WTC11 (cell line): ENCODE results near the gene OR56A5. TPM values are rescaled to one million over a fixed set of nuclear protein-coding genes. Genes with fewer than 3 reads are reported as not detected.

ENCODE experiments used
- ATAC-seq: fragments of 200-7000 bp; cut with Tn5 transposase; 2 replicates; pipeline ENCODE4 v1.10.0; 2021; ENCODE audit warnings: mild to moderate bottlenecking, moderate library complexity
- CTCF ChIA-PET: fragments of 300-600 bp; sonication (Branson Sonifier 250); formaldehyde crosslinking; loops from one replicate; lab custom pipeline; 2021; ENCODE audit warnings: antibody characterized with exemption; lab: Charles Lee
- POLR2A ChIA-PET: fragments of 350-600 bp; sonication (Branson Sonifier 250); formaldehyde crosslinking; loops from one replicate; lab custom pipeline; 2021; ENCODE audit warnings: antibody characterized with exemption; lab: Charles Lee
- DNase-seq: peaks from one replicate; pipeline ENCODE4 v3.0.0; 2021; ENCODE audit warnings: low spot score
- H3K27ac Mint-ChIP-seq: 2 replicates; pipeline ENCODE4 v1.8.0; 2021; ENCODE audit warnings: mixed read lengths
- H3K27me3 Mint-ChIP-seq: 2 replicates; pipeline ENCODE4 v1.8.0; 2021; ENCODE audit warnings: low read depth, mild to moderate bottlenecking, moderate library complexity, mixed read lengths
- H3K36me3 Mint-ChIP-seq: 2 replicates; pipeline ENCODE4 v1.8.0; 2021; ENCODE audit warnings: mixed read lengths
- H3K4me1 Mint-ChIP-seq: 2 replicates; pipeline ENCODE4 v1.8.0; 2022; ENCODE audit warnings: mixed read lengths
- H3K4me3 Mint-ChIP-seq: 2 replicates; pipeline ENCODE4 v1.8.0; 2021; ENCODE audit warnings: mild to moderate bottlenecking, moderate library complexity, mixed read lengths
- H3K9me3 Mint-ChIP-seq: 2 replicates; pipeline ENCODE4 v1.8.0; 2021; ENCODE audit warnings: mixed read lengths
- AFF4 ChIP-seq: sonication (generic); formaldehyde crosslinking; IDR thresholded peaks from 2 replicates; pipeline ENCODE4 v1.8.1; 2023; ENCODE audit warnings: mild to moderate bottlenecking, missing genetic modification reagents, borderline replicate concordance
- AR ChIP-seq: fragments of 250-450 bp; sonication (Bioruptor Pico); IDR thresholded peaks from 2 replicates; pipeline ENCODE4 v1.9.0; 2021; ENCODE audit warnings: mild to moderate bottlenecking
- ATF6 ChIP-seq: sonication (generic); formaldehyde crosslinking; IDR thresholded peaks from 2 replicates; pipeline ENCODE4 v1.8.1; 2023; ENCODE audit warnings: mild to moderate bottlenecking, missing genetic modification reagents
- E2F5 ChIP-seq: sonication (generic); formaldehyde crosslinking; IDR thresholded peaks from 2 replicates; pipeline ENCODE4 v1.8.1; 2022; ENCODE audit warnings: mild to moderate bottlenecking, moderate library complexity, missing genetic modification reagents
- ELF4 ChIP-seq: sonication (generic); formaldehyde crosslinking; IDR thresholded peaks from 2 replicates; pipeline ENCODE4 v1.8.1; 2022; ENCODE audit warnings: low read depth, mild to moderate bottlenecking, moderate library complexity, missing genetic modification reagents
- ERG ChIP-seq: fragments of 250-450 bp; sonication (Bioruptor Pico); IDR thresholded peaks from 2 replicates; pipeline ENCODE4 v1.8.0; 2021; ENCODE audit warnings: mild to moderate bottlenecking
- GTF2I ChIP-seq: fragments of 250-450 bp; sonication (Bioruptor Pico); conservative IDR thresholded peaks from 2 replicates; pipeline ENCODE4 v1.4.0; 2021; ENCODE audit warnings: mild to moderate bottlenecking
- HMGXB4 ChIP-seq: sonication (generic); formaldehyde crosslinking; IDR thresholded peaks from 2 replicates; pipeline ENCODE4 v1.8.1; 2023; ENCODE audit warnings: mild to moderate bottlenecking, moderate library complexity, missing genetic modification reagents
- IRF1 ChIP-seq: sonication (generic); formaldehyde crosslinking; IDR thresholded peaks from 2 replicates; pipeline ENCODE4 v1.8.0; 2023; ENCODE audit warnings: missing genetic modification reagents
- KAT7 ChIP-seq: sonication (generic); formaldehyde crosslinking; IDR thresholded peaks from 2 replicates; pipeline ENCODE4 v1.8.1; 2023; ENCODE audit warnings: missing genetic modification reagents, mild to moderate bottlenecking, borderline replicate concordance
- MXD4 ChIP-seq: fragments of 250-450 bp; sonication (Bioruptor Pico); IDR thresholded peaks from 2 replicates; pipeline ENCODE4 v1.8.0; 2021; ENCODE audit warnings: mild to moderate bottlenecking, moderate library complexity, borderline replicate concordance
- RELA ChIP-seq: sonication (generic); formaldehyde crosslinking; IDR thresholded peaks from 2 replicates; pipeline ENCODE4 v1.8.1; 2022; ENCODE audit warnings: missing genetic modification reagents, mild to moderate bottlenecking, borderline replicate concordance
- SMAD4 ChIP-seq: sonication (generic); formaldehyde crosslinking; IDR thresholded peaks from 2 replicates; pipeline ENCODE4 v1.8.0; 2022; ENCODE audit warnings: mild to moderate bottlenecking, missing genetic modification reagents
- TEAD1 ChIP-seq: sonication (generic); formaldehyde crosslinking; IDR thresholded peaks from 2 replicates; pipeline ENCODE4 v1.8.0; 2022; ENCODE audit warnings: mild to moderate bottlenecking, missing genetic modification reagents
- ZBTB21 ChIP-seq: sonication (generic); formaldehyde crosslinking; IDR thresholded peaks from 2 replicates; pipeline ENCODE4 v1.8.1; 2023; ENCODE audit warnings: mild to moderate bottlenecking, missing genetic modification reagents, borderline replicate concordance
- ZNF423 ChIP-seq: fragments of 250-450 bp; sonication (Bioruptor Pico); IDR thresholded peaks from 2 replicates; pipeline ENCODE4 v2.1.2; 2022; ENCODE audit warnings: mild to moderate bottlenecking, moderate library complexity
- ZNF671 ChIP-seq: fragments of 250-450 bp; sonication (Bioruptor Pico); IDR thresholded peaks from 2 replicates; pipeline ENCODE4 v1.8.0; 2021; ENCODE audit warnings: mild to moderate bottlenecking
- total RNA-seq: library from RNA; stranded (reverse); gene quantifications from 3 replicates; pipeline ENCODE4 v1.2.3, GENCODE V29; 2021

OR56A5 gene
- total RNA-seq, 1 experiment from 2014 or later = not detected

- TF ChIP-seq ATF6 (CRISPR knock-in tag) (no peak), ZNF423 (CRISPR knock-in tag) (no peak), SMAD4 (CRISPR knock-in tag) (no peak), ZNF671 (CRISPR knock-in tag) (no peak), AR (no peak), GTF2I (no peak)
Observed at GRCh38 chr11:5989203-5989602, 20.9 kb upstream of the OR56A5 start (continued).

GRCh38 chr11:5986885-5987284, 18.6 kb upstream of the OR56A5 start, which contains the start of gene OR52L1:
Gene OR52L1 (minus strand): TSS chr11:5986985. CDS start chr11:5986930, 55 bp downstream.
- H3K4me1 Mint-ChIP-seq = no peaks in the 10 kb centered on the region
- CTCF ChIA-PET = no interaction called here
- no peaks in the 10 kb centered on the region for H3K36me3 Mint-ChIP-seq
- DNase-seq = no peak
- POLR2A ChIA-PET = no interaction called here
- H3K9me3 Mint-ChIP-seq = peaks cover 16% of the 10 kb centered on the region
- H3K4me3 Mint-ChIP-seq = no peak within 1 kb of the TSS
- TF ChIP-seq ELF4 (no peak), TEAD1 (no peak), AFF4 (CRISPR knock-in tag) (no peak), ZBTB21 (CRISPR knock-in tag) (no peak), RELA (CRISPR knock-in tag) (no peak), ERG (CRISPR knock-in tag) (no peak), KAT7 (CRISPR knock-in tag) (no peak)
- TF ChIP-seq, all 79 proteins: peak for 0
- peaks cover 2% of the 10 kb centered on the region; the same call in 1 of the 2 replicates for H3K27me3 Mint-ChIP-seq
- no peak within 1 kb of the TSS for H3K27ac Mint-ChIP-seq
- no peak for ATAC-seq

GRCh38 chr11:5983443-5983842, 15.1 kb upstream of the OR56A5 start:
- CTCF ChIA-PET = no interaction called here
- TF ChIP-seq AR (no peak), MXD4 (no peak), E2F5 (CRISPR knock-in tag) (no peak), IRF1 (CRISPR knock-in tag) (no peak), HMGXB4 (CRISPR knock-in tag) (no peak)

More at GRCh38 chr11:5983443-5983842, 15.1 kb upstream of the OR56A5 start:
- DNase-seq = no peak
- Mint-ChIP-seq H3K27ac (no peak overlapping the region), H3K4me3 (no peak overlapping the region), H3K9me3 (peaks cover 50% of the 10 kb centered on the region), H3K4me1 (no peaks in the 10 kb centered on the region), H3K27me3 (peaks cover 11% of the 10 kb centered on the region; the same call in 1 of the 2 replicates), H3K36me3 (peaks cover 11% of the 10 kb centered on the region; the same call in 1 of the 2 replicates)
- POLR2A ChIA-PET = no interaction called here
- ATAC-seq = peak; percentile 57
